Mesendoderm (in vitro differentiated cells): Measurements from ENCODE around the gene FOXP1.

Source experiments
- DNase-seq: peaks from one replicate; pipeline ENCODE4 v3.0.0; 2013
- H2AK5ac ChIP-seq: 2 replicates; pipeline ENCODE4 v1.6.1; 2013; ENCODE audit warnings: low read length, inconsistent platforms
- H2BK120ac ChIP-seq: 2 replicates; pipeline ENCODE4 v1.6.1; 2013; ENCODE audit warnings: low read depth, mild to moderate bottlenecking, low read length, moderate library complexity, mixed read lengths
- H2BK15ac ChIP-seq: replicated peaks from 2 replicates; pipeline ENCODE4 v1.6.1; 2013; ENCODE audit warnings: low read depth, mild to moderate bottlenecking, moderate library complexity
- H2BK5ac ChIP-seq: 2 replicates; pipeline ENCODE4 v1.6.1; 2013; ENCODE audit warnings: low read length, inconsistent platforms
- H3K18ac ChIP-seq: 2 replicates; pipeline ENCODE4 v1.6.1; 2013; ENCODE audit warnings: mild to moderate bottlenecking, low read length, mixed read lengths
- H3K23ac ChIP-seq: one replicate; pipeline ENCODE4 v1.6.1; 2013; ENCODE audit warnings: low read length
- H3K27ac ChIP-seq: 2 replicates; pipeline ENCODE4 v1.5.1; 2013; ENCODE audit warnings: low read depth, mild to moderate bottlenecking, inconsistent platforms, low read length, moderate library complexity
- H3K27me3 ChIP-seq: 2 replicates; pipeline ENCODE4 v1.6.1; 2013; ENCODE audit warnings: low read length, control low read depth, mild to moderate bottlenecking, inconsistent platforms; ENCODE audit not compliant: insufficient read depth, poor library complexity
- H3K36me3 ChIP-seq: 2 replicates; pipeline ENCODE4 v1.6.1; 2013; ENCODE audit warnings: low read length, inconsistent platforms; ENCODE audit not compliant: control insufficient read depth, insufficient read depth
- H3K4ac ChIP-seq: one replicate; pipeline ENCODE4 v1.6.1; 2013; ENCODE audit warnings: low read depth, mild to moderate bottlenecking, low read length, moderate library complexity
- H3K4me1 ChIP-seq: 2 replicates; pipeline ENCODE4 v1.6.1; 2013; ENCODE audit warnings: low read depth, low read length, inconsistent platforms; ENCODE audit not compliant: control insufficient read depth
- H3K4me2 ChIP-seq: 2 replicates; pipeline ENCODE4 v1.6.1; 2013; ENCODE audit warnings: low read length
- H3K4me3 ChIP-seq: 2 replicates; pipeline ENCODE4 v1.5.1; 2013; ENCODE audit warnings: mild to moderate bottlenecking, low read length
- H3K56ac ChIP-seq: one replicate; pipeline ENCODE4 v1.6.1; 2013; ENCODE audit warnings: low read length
- H3K79me1 ChIP-seq: 2 replicates; pipeline ENCODE4 v1.6.1; 2013; ENCODE audit warnings: low read length, inconsistent platforms
- H3K79me2 ChIP-seq: 2 replicates; pipeline ENCODE4 v1.6.1; 2013; ENCODE audit warnings: mild to moderate bottlenecking, low read length; ENCODE audit not compliant: control insufficient read depth, insufficient read depth
- H3K9ac ChIP-seq: 2 replicates; pipeline ENCODE4 v1.6.1; 2013; ENCODE audit warnings: low read length, inconsistent platforms
- H4K5ac ChIP-seq: one replicate; pipeline ENCODE4 v1.6.1; 2013; ENCODE audit warnings: low read length
- H4K8ac ChIP-seq: one replicate; pipeline ENCODE4 v1.6.1; 2013; ENCODE audit warnings: low read depth, mild to moderate bottlenecking, control low read depth, low read length, moderate library complexity
- WGBS: extraction: QIAGEN DNeasy Blood & Tissue Kit; methylation state at CpG from one replicate; pipeline ENCODE4 v1.1.7; 2013; ENCODE audit warnings: low lambda C conversion rate, missing lambda C conversion rate; ENCODE audit not compliant: insufficient coverage; ENCODE audit errors: extremely low coverage; 5-methylcytosine and 5-hydroxymethylcytosine counted together

Gene FOXP1

DNA sequence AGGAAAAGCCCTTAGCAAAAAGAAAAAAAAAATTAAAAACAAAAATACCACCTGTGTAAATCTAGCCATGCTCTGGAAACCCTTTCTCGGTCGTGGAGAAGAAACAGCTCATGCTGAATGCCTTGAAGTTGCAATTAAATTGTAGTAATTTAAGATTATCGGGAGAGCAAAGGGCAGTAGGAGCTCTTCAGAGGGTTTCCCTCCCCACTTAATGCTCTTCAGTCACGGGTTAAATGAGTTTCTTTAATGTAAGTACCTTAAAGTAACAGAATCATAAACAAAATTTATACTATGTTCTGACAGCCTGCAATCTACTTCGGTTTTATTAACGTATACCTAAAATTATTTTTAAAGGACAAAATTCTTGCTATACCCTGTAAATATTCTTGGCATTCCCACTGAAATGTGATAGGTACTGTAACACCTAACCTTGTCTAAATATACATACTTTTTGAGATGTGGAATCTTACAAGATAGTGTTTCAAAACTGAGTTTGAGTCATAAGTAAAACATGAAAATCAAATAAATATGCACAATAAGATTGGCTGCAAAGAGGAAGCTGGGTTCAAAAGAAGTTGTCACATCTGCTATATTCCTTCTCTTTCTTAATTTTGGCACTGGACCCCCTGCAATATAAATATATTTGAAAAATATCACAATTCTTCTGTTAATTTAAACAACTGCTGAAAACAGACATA lies 5.3 kb downstream of the FOXP1 start:
- H2AK5ac ChIP-seq: no peak overlapping the region
- no peaks in the 10 kb centered on the region for H3K79me2 ChIP-seq
- no peak overlapping the region for H3K4ac ChIP-seq
- no peaks in the 10 kb centered on the region for H3K79me1 ChIP-seq
- no peak overlapping the region for H3K9ac ChIP-seq
- peaks cover 3% of the 10 kb centered on the region for H3K4me1 ChIP-seq
- H3K56ac ChIP-seq: no peak overlapping the region
- peaks cover 3% of the 10 kb centered on the region for H3K27me3 ChIP-seq
- no peak overlapping the region for H3K4me2 ChIP-seq
- no peak overlapping the region for H2BK15ac ChIP-seq
- H3K23ac ChIP-seq: no peak overlapping the region
- H4K5ac ChIP-seq: no peak overlapping the region
- H4K8ac ChIP-seq: no peak overlapping the region
- WGBS: no CpG with 5 or more reads among the region's 6 CpGs
- H3K27ac ChIP-seq: no peak overlapping the region
- H2BK5ac ChIP-seq: no peak overlapping the region
- no peaks in the 10 kb centered on the region for H3K36me3 ChIP-seq
- H3K18ac ChIP-seq: no peak overlapping the region
- H2BK120ac ChIP-seq: no peak overlapping the region
- no peak for DNase-seq
- no peak overlapping the region for H3K4me3 ChIP-seq

DNA sequence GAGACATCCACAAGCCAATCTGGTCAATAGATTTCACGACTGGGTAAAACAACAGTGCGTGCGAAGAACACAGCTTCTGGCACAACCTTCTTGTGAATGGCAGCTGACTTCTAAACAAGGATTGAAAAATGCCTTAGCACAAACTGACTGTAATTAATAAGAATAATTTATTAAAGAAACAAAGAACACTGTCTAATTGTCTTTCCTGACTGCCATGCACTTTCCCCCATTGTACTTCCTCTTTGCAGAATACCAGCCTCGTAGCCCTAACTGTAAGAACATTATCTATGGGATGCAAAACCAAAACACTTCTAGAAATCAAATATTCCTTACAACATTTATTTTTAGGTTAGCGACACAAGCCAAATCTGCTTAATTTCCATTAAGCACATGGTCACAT lies 6.5 kb downstream of the FOXP1 start:
- Histone ChIP-seq H4K5ac (no peak overlapping the region), H3K9ac (no peak overlapping the region), H3K18ac (no peak overlapping the region), H2BK120ac (no peak overlapping the region), H3K4me2 (no peak overlapping the region), H3K79me1 (no peaks in the 10 kb centered on the region), H3K4ac (no peak overlapping the region), H3K27me3 (peaks cover 3% of the 10 kb centered on the region), H2AK5ac (no peak overlapping the region), H3K27ac (no peak overlapping the region), H2BK15ac (no peak overlapping the region), H4K8ac (no peak overlapping the region), H3K23ac (no peak overlapping the region), H3K4me1 (peaks cover 3% of the 10 kb centered on the region), H3K56ac (no peak overlapping the region), H3K79me2 (no peaks in the 10 kb centered on the region), H2BK5ac (no peak overlapping the region), H3K4me3 (no peak overlapping the region), H3K36me3 (no peaks in the 10 kb centered on the region)
- no CpG with 5 or more reads among the region's 5 CpGs for WGBS
- no peak for DNase-seq

DNA sequence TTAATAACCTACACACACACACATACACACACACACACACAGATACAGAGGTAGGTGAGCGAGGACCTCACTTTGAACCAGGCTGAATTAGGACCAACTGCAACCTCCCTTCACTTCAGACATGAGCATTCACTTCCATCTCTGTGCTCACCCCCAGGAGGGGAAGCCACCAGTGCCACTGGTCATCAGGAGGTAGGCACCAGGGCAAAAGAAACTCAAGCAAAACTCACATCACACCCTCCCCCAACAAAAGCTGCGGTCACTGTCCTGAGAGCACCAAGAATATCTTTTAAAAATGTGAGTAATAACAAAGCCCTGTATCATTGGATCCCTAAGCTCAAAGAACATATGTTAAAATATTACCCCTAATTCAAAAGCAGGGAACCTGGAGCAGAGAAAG lies 8.1 kb downstream of the FOXP1 start:
- Histone ChIP-seq H2BK15ac (no peak overlapping the region), H3K4ac (no peak overlapping the region), H3K4me3 (no peak overlapping the region), H3K79me1 (no peaks in the 10 kb centered on the region), H3K9ac (no peak overlapping the region), H2AK5ac (no peak overlapping the region), H2BK120ac (no peak overlapping the region), H3K27me3 (no peaks in the 10 kb centered on the region), H3K56ac (no peak overlapping the region), H3K4me2 (no peak overlapping the region), H3K4me1 (peaks cover 3% of the 10 kb centered on the region), H4K8ac (no peak overlapping the region), H4K5ac (no peak overlapping the region), H3K36me3 (no peaks in the 10 kb centered on the region), H3K18ac (no peak overlapping the region), H3K23ac (no peak overlapping the region), H3K27ac (no peak overlapping the region), H3K79me2 (no peaks in the 10 kb centered on the region), H2BK5ac (no peak overlapping the region)
- DNase-seq: no peak
- WGBS: no CpG with 5 or more reads among the region's 2 CpGs

DNA sequence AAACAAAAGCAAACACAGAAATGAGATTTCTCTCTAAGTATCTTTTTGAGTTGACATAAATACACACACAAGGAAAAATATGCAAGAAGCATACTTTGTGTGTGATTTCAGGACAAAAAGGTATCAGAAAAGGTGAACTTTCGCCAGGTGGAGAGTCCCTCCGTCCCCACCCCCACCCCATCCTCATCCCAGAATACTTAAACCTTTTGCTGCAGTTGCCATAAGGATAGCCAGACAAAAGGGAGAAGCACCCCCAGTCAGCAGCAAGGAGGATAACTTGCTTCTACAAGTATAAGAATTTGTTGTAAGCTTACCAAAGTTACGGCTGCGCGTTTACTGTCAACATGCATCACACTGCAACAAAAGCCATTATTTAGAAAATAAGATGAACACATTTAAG lies 10.3 kb downstream of the FOXP1 start:
- Histone ChIP-seq H3K4me3 (no peak overlapping the region), H3K4me1 (no peaks in the 10 kb centered on the region), H3K79me2 (no peaks in the 10 kb centered on the region), H3K4ac (no peak overlapping the region), H2BK5ac (no peak overlapping the region), H3K9ac (no peak overlapping the region), H3K27me3 (no peaks in the 10 kb centered on the region), H3K36me3 (no peaks in the 10 kb centered on the region), H2BK15ac (no peak overlapping the region), H2BK120ac (no peak overlapping the region), H3K18ac (no peak overlapping the region), H4K8ac (no peak overlapping the region), H3K56ac (no peak overlapping the region), H3K79me1 (no peaks in the 10 kb centered on the region), H3K4me2 (no peak overlapping the region), H2AK5ac (no peak overlapping the region), H4K5ac (no peak overlapping the region), H3K27ac (no peak overlapping the region), H3K23ac (no peak overlapping the region)
- no peak for DNase-seq
- WGBS: no CpG with 5 or more reads among the region's 5 CpGs

DNA sequence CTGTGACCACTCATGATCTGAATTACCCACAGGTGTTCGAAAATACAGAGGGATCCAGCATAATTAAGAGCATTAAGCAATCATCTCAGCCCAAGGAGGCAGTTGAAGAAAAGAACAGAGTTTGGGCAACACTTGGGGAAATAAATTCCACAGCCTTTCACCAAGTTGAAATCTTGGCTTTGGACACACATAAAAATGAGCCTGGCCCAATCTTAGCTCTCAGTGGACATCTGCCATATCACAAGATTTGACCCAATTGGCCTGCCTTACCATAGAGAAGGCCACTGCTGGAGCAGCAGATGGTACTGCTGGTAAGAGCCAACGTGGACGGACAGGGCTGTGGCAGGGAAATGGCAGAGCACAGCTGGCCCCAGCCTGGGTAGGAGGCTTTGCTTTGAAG lies 13.0 kb downstream of the FOXP1 start:
- DNase-seq: no peak
- no peak overlapping the region for H2BK5ac ChIP-seq
- H3K27ac ChIP-seq: no peak overlapping the region
- no peak overlapping the region for H3K9ac ChIP-seq
- H3K4me3 ChIP-seq: no peak overlapping the region
- no peak overlapping the region for H2BK120ac ChIP-seq
- peaks cover 2% of the 10 kb centered on the region for H3K4me1 ChIP-seq
- H3K4me2 ChIP-seq: no peak overlapping the region
- H3K79me1 ChIP-seq: no peaks in the 10 kb centered on the region
- H4K5ac ChIP-seq: no peak overlapping the region
- H3K79me2 ChIP-seq: no peaks in the 10 kb centered on the region
- H2BK15ac ChIP-seq: no peak overlapping the region
- no peak overlapping the region for H3K23ac ChIP-seq
- no peak overlapping the region for H3K18ac ChIP-seq
- no peak overlapping the region for H4K8ac ChIP-seq
- no peaks in the 10 kb centered on the region for H3K27me3 ChIP-seq
- no peak overlapping the region for H2AK5ac ChIP-seq
- no peaks in the 10 kb centered on the region for H3K36me3 ChIP-seq
- no CpG with 5 or more reads among the region's 3 CpGs for WGBS
- H3K4ac ChIP-seq: no peak overlapping the region
- H3K56ac ChIP-seq: no peak overlapping the region

DNA sequence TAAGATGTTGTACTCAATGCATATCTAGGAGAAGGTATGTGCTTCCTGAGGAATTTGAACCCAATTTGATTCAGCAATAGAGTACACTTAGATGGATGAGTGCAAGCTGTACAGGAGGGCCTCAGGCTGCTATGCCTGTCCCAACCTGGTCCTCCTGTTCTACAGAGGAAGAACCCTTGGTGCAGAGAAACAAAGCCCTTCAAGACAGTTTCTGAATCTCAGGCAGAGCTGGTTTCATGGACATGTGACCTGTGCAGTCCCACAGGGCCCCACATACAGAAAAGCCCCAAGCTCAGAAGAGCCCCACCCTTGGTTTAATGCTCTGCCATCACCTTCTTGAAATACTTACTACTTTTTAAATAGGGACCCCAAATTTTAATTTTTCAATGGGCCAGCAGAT lies 15.3 kb downstream of the FOXP1 start:
- no peaks in the 10 kb centered on the region for H3K27me3 ChIP-seq
- H2BK5ac ChIP-seq: no peak overlapping the region
- no peak overlapping the region for H3K9ac ChIP-seq
- H3K36me3 ChIP-seq: no peaks in the 10 kb centered on the region
- H2BK15ac ChIP-seq: no peak overlapping the region
- H3K23ac ChIP-seq: no peak overlapping the region
- no peaks in the 10 kb centered on the region for H3K79me2 ChIP-seq
- no peak overlapping the region for H4K5ac ChIP-seq
- H3K4ac ChIP-seq: no peak overlapping the region
- no peak overlapping the region for H2AK5ac ChIP-seq
- no peak overlapping the region for H3K18ac ChIP-seq
- H3K79me1 ChIP-seq: no peaks in the 10 kb centered on the region
- H2BK120ac ChIP-seq: no peak overlapping the region
- no peak overlapping the region for H3K27ac ChIP-seq
- no peak overlapping the region for H3K4me3 ChIP-seq
- H3K56ac ChIP-seq: no peak overlapping the region
- peaks cover 2% of the 10 kb centered on the region for H3K4me1 ChIP-seq
- no peak for DNase-seq
- no peak overlapping the region for H4K8ac ChIP-seq
- H3K4me2 ChIP-seq: no peak overlapping the region
